H1 (cell line): ENCODE measurements around the gene PPA1. TPM values are rescaled to one million over a fixed set of nuclear protein-coding genes. Genes with fewer than 3 reads are reported as not detected.

Experiments used
- ATF3 ChIP-seq: IDR thresholded peaks from 2 replicates; pipeline ENCODE4 v1.6.1; 2011; ENCODE audit warnings: low read depth, mild to moderate bottlenecking, low read length; ENCODE audit not compliant: insufficient read depth
- CBX5 ChIP-seq: fragments of 300-800, 300-1000 bp; sonication (generic); IDR thresholded peaks from 2 replicates; pipeline ENCODE4 v1.7.1; 2016; ENCODE audit warnings: antibody characterized with exemption, low read length, low read depth
- CHD2 ChIP-seq: IDR thresholded peaks from 2 replicates; pipeline ENCODE4 v1.6.1; 2012; ENCODE audit warnings: low read length, improper control_type of control experiment
- CHD7 ChIP-seq: fragments of 300-600 bp; sonication (generic); IDR thresholded peaks from 2 replicates; pipeline ENCODE4 v1.7.1; 2012; ENCODE audit warnings: low read length, moderate library complexity, mild to moderate bottlenecking, inconsistent platforms; ENCODE audit not compliant: insufficient replicate concordance
- EP300 ChIP-seq, 2 experiments: IDR thresholded peaks; 1 replicate in 1 of 2; 2 replicates in 1 of 2; pipeline ENCODE4 v1.6.1; 2011 to 2012; ENCODE audit warnings: low read depth in 2 of 2, low read length in 2 of 2, mild to moderate bottlenecking in 2 of 2, borderline replicate concordance in 1 of 2, inconsistent platforms in 1 of 2, moderate library complexity in 1 of 2
- KDM1A ChIP-seq: fragments of 200-600, 300-600 bp; sonication (generic); IDR thresholded peaks from 2 replicates; pipeline ENCODE4 v1.7.1; 2016; ENCODE audit warnings: mild to moderate bottlenecking, low read length, borderline replicate concordance
- RNF2 ChIP-seq: fragments of 200-900, 300-1000 bp; sonication (generic); IDR thresholded peaks from 2 replicates; pipeline ENCODE4 v1.7.1; 2016; ENCODE audit warnings: borderline replicate concordance, low read depth, mild to moderate bottlenecking, antibody characterized with exemption, low read length; ENCODE audit not compliant: poor library complexity, severe bottlenecking; ENCODE audit errors: missing control alignments
- RXRA ChIP-seq: IDR thresholded peaks from 2 replicates; pipeline ENCODE4 v1.6.1; 2011; ENCODE audit warnings: low read depth, mild to moderate bottlenecking, low read length, moderate library complexity; ENCODE audit not compliant: insufficient read depth
- polyA plus RNA-seq, 7 experiments: library from polyadenylated mRNA; depleted of rRNA in 3 of 7; stranded (reverse) in 5 of 7; unstranded in 2 of 7; fragments of >200 nt in 5 of 7; fragments of 200-250 nt in 2 of 7; gene quantifications; 1 replicate in 5 of 7; 2 replicates in 1 of 7; 4 replicates in 1 of 7; pipeline versions ENCODE4 v1.2.1 to v1.2.3, GENCODE V29; 2011 to 2013; ENCODE audit warnings: missing spikeins in 2 of 7, mixed read lengths in 2 of 7
- total RNA-seq: library from RNA; stranded (reverse); fragmentation: NEBNext Ultra II Directional; extraction: Animal tissue kit (Norgen Biotek cat#: 25700); gene quantifications from 2 replicates; pipeline ENCODE4 v1.2.1, GENCODE V29; 2021

Gene PPA1
- total and polyA plus RNA-seq, 2 of the 8 experiments (the other 6 are each of a cell fraction or from before 2014, with no cell fraction given): 77.0 to 191 TPM

GRCh38 chr10:70233109-70233938 is at the start of gene PPA1 (continued):
- TF ChIP-seq CHD7 (no peak), RNF2 (no peak), KDM1A (no peak), ATF3 (0 out of 2 replicates have a peak, but pooled peaks have one; percentile 11), RXRA (no peak), EP300 (IDR thresholded peaks at IDR 0.05; ENCODE audit: borderline replicate concordance in 1 of 2, low read depth in 2 of 2, low read length in 2 of 2) (no peak), CHD2 (no peak), CBX5 (no peak)
